Measurements from ENCODE around the gene MEG3.

The MEG3 gene

GRCh38 chr14:100850841-100851585 is 25.1 kb downstream of the MEG3 start:
- no peak for DNase-seq

GRCh38 chr14:100851586-100851916 is 25.6 kb downstream of the MEG3 start:
- no peak for DNase-seq

GRCh38 chr14:100851946-100852620 is 26.2 kb downstream of the MEG3 start:
- DNase-seq, result no peak

GRCh38 chr14:100854435-100854834 is 28.5 kb downstream of the MEG3 start:
- DNase-seq, result no peak

GRCh38 chr14:100855256-100855930 is 29.5 kb downstream of the MEG3 start:
- no peak for DNase-seq

- DNase-seq, result no peak
Observed at GRCh38 chr14:100856056-100856950, 30.4 kb downstream of the MEG3 start.

GRCh38 chr14:100857233-100857922 is 31.5 kb downstream of the MEG3 start:
- DNase-seq, result no peak

- DNase-seq, result no peak
Observed at GRCh38 chr14:100857923-100858837, 32.3 kb downstream of the MEG3 start.

- DNase-seq, result no peak
Observed at GRCh38 chr14:100858838-100859220, 32.9 kb downstream of the MEG3 start.

GRCh38 chr14:100859781-100860180 is 33.9 kb downstream of the MEG3 start:
- DNase-seq, result no peak

- no peak for DNase-seq
Observed at GRCh38 chr14:100860556-100861187, 34.8 kb downstream of the MEG3 start.

- DNase-seq, result no peak
Observed at GRCh38 chr14:100861188-100861936, 35.4 kb downstream of the MEG3 start.

- DNase-seq, result no peak
Observed at GRCh38 chr14:100861937-100862247, 36.0 kb downstream of the MEG3 start.

GRCh38 chr14:100862277-100862676 is 36.4 kb downstream of the MEG3 start:
- no peak for DNase-seq

GRCh38 chr14:100862793-100863192 is 36.9 kb downstream of the MEG3 start:
- no peak for DNase-seq

GRCh38 chr14:100864206-100864605 is 38.3 kb downstream of the MEG3 start:
- no peak for DNase-seq

GRCh38 chr14:100864960-100865681 is 39.2 kb downstream of the MEG3 start:
- no peak for DNase-seq

GRCh38 chr14:100865682-100866591 is 40.0 kb downstream of the MEG3 start:
- DNase-seq, result no peak

Data from SIG-M5 (cell line).